ENCODE measurements around the gene TGFBR3L. TPM values are rescaled to one million over a fixed set of nuclear protein-coding genes. Genes with fewer than 3 reads are reported as not detected.

The TGFBR3L gene
- total and polyA plus RNA-seq, 4 experiments from 2014 or later = 0.93 to 1.00 TPM; not detected in 2

GRCh38 chr19:7924651-7925170, 10.1 kb downstream of the TGFBR3L start:
- peaks cover 0 to 11% of the 10 kb centered on the region in 2 donors for H3K36me3 Mint-ChIP-seq
- peaks cover under 1 to 5% of the 10 kb centered on the region in 2 donors for H3K27me3 Mint-ChIP-seq
- Histone ChIP-seq H3K36me3 (ENCODE audit: insufficient read depth, low read length) (peaks cover 15% of the 10 kb centered on the region), H3K4me3 (ENCODE audit: low read length in 2 of 2) (no peak overlapping the region), H3K9me3 (ENCODE audit: control insufficient read depth in 1 of 2, low read length in 2 of 2) (no peaks in the 10 kb centered on the region), H3K27ac (ENCODE audit: low read depth, low read length) (no peak overlapping the region), H3K27me3 (ENCODE audit: insufficient read depth, low read length) (no peaks in the 10 kb centered on the region), H3K4me1 (ENCODE audit: insufficient read depth, low read length) (peaks cover 27% of the 10 kb centered on the region)
- intact Hi-C loops (cut with micrococcal nuclease) = loop anchor here (1.0 to 5.0 kb wide), 3 partner anchors 19 to 297 kb away; partner anchors contain the start of genes PET100, TIMM44 and XAB2
- peaks cover 9 to 49% (median 28%) of the 10 kb centered on the region in 4 donors for H3K4me1 Mint-ChIP-seq
- H3K27ac Mint-ChIP-seq = peak overlapping the region in 1 of 7 donors; percentile 77
- peak in 1 of 5 donors; percentile 24 for DNase-seq
- POLR2A ChIA-PET (ENCODE audit: partially characterized antibody) = no interaction called here
- no peak overlapping the region for H3K4me3 Mint-ChIP-seq
- CTCF ChIA-PET (ENCODE audit: partially characterized antibody) = interaction anchor here (1.4 to 2.0 kb wide), 2 partner anchors 13 to 55 kb away, joined by 3 to 4 read pairs; no protein-coding TSS in a partner anchor
- H3K9me3 Mint-ChIP-seq = peaks cover 0 to 1% (median 0%) of the 10 kb centered on the region in 8 donors

GRCh38 chr19:7925171-7925851, 10.7 kb downstream of the TGFBR3L start:
- Histone ChIP-seq H3K4me3 (ENCODE audit: low read length in 2 of 2) (no peak overlapping the region), H3K36me3 (ENCODE audit: insufficient read depth, low read length) (peaks cover 15% of the 10 kb centered on the region), H3K27me3 (ENCODE audit: insufficient read depth, low read length) (no peaks in the 10 kb centered on the region), H3K27ac (ENCODE audit: low read depth, low read length) (no peak overlapping the region), H3K9me3 (ENCODE audit: control insufficient read depth in 1 of 2, low read length in 2 of 2) (no peaks in the 10 kb centered on the region), H3K4me1 (ENCODE audit: insufficient read depth, low read length) (peaks cover 24% of the 10 kb centered on the region)
- Mint-ChIP-seq H3K36me3 (peaks cover 0 to 9% of the 10 kb centered on the region in 2 donors), H3K4me3 (peak overlapping the region; percentile 64 to 90 (median 83)), H3K9me3 (peaks cover 0 to 1% (median 0%) of the 10 kb centered on the region in 8 donors), H3K4me1 (peaks cover 4 to 43% (median 24%) of the 10 kb centered on the region in 4 donors), H3K27ac (peak overlapping the region in 6 of 7 donors; percentile 53 to 84 (median 72)), H3K27me3 (no peaks in the 10 kb centered on the region)
- ChIA-PET CTCF (ENCODE audit: partially characterized antibody) (no interaction called here), POLR2A (ENCODE audit: partially characterized antibody) (no interaction called here)
- intact Hi-C loops (cut with micrococcal nuclease) = loop anchor here (1.0 kb wide), 2 partner anchors 18 to 72 kb away; partner anchors contain the start of gene TIMM44
- DNase-seq = peak; percentile 70 to 78 (median 74)

- no peak within 1 kb of the TSS for H3K4me3 ChIP-seq (ENCODE audit: low read length in 2 of 2)
- peaks cover 1 to 37% (median 20%) of the 10 kb centered on the region in 4 donors for H3K4me1 Mint-ChIP-seq
- peak within 1 kb of the TSS in 6 of 7 donors; percentile 53 to 84 (median 76) for H3K27ac Mint-ChIP-seq
- H3K9me3 Mint-ChIP-seq = no peaks in the 10 kb centered on the region
- H3K27me3 Mint-ChIP-seq = no peaks in the 10 kb centered on the region
- no peaks in the 10 kb centered on the region for H3K9me3 ChIP-seq (ENCODE audit: control insufficient read depth in 1 of 2, low read length in 2 of 2)
- H3K27me3 ChIP-seq (ENCODE audit: insufficient read depth, low read length) = no peaks in the 10 kb centered on the region
- peak; percentile 68 to 78 (median 72) for DNase-seq
- H3K4me3 Mint-ChIP-seq = peak within 1 kb of the TSS; percentile 64 to 90 (median 83)
- intact Hi-C loops (cut with micrococcal nuclease) = no loop called here
- CTCF ChIA-PET (ENCODE audit: partially characterized antibody) = interaction anchor here (1.5 kb wide), 1 partner anchor 74 kb away, joined by 6 read pairs; no protein-coding TSS in a partner anchor
- H3K36me3 Mint-ChIP-seq = peaks cover 0 to 16% of the 10 kb centered on the region in 2 donors
- POLR2A ChIA-PET (ENCODE audit: partially characterized antibody) = interaction anchor here (1.5 kb wide), 2 partner anchors 9 to 18 kb away, joined by 5 to 8 read pairs; no protein-coding TSS in a partner anchor
- peaks cover 20% of the 10 kb centered on the region for H3K4me1 ChIP-seq (ENCODE audit: insufficient read depth, low read length)
- H3K36me3 ChIP-seq (ENCODE audit: insufficient read depth, low read length) = peaks cover 15% of the 10 kb centered on the region
- no peak within 1 kb of the TSS for H3K27ac ChIP-seq (ENCODE audit: low read depth, low read length)
Measured at GRCh38 chr19:7926021-7926726, 11.5 kb downstream of the TGFBR3L start, which contains the start of gene CTXN1. CTXN1 (minus strand) TSS chr19:7926135; CDS start chr19:7925538, 597 bp downstream.

- Histone ChIP-seq H3K36me3 (ENCODE audit: insufficient read depth, low read length) (peaks cover 19% of the 10 kb centered on the region), H3K27ac (ENCODE audit: low read depth, low read length) (no peak overlapping the region), H3K27me3 (ENCODE audit: insufficient read depth, low read length) (no peaks in the 10 kb centered on the region), H3K4me3 (ENCODE audit: low read length in 2 of 2) (no peak overlapping the region), H3K4me1 (ENCODE audit: insufficient read depth, low read length) (peaks cover 13% of the 10 kb centered on the region), H3K9me3 (ENCODE audit: control insufficient read depth in 1 of 2, low read length in 2 of 2) (no peaks in the 10 kb centered on the region)
- CTCF ChIA-PET (ENCODE audit: partially characterized antibody) = interaction anchor here (0.6 to 1.5 kb wide), 3 partner anchors 9 to 578 kb away, joined by 4 to 6 read pairs (median 4); no protein-coding TSS in a partner anchor
- no peak for DNase-seq
- H3K4me1 Mint-ChIP-seq = peaks cover 1 to 31% (median 18%) of the 10 kb centered on the region in 4 donors
- H3K27ac Mint-ChIP-seq = peak overlapping the region in 2 of 7 donors; percentile 60 to 83
- POLR2A ChIA-PET (ENCODE audit: partially characterized antibody) = interaction anchor here (1.5 kb wide), 2 partner anchors 9 to 17 kb away, joined by 5 to 8 read pairs; no protein-coding TSS in a partner anchor
- H3K36me3 Mint-ChIP-seq = peaks cover 0 to 19% of the 10 kb centered on the region in 2 donors
- H3K4me3 Mint-ChIP-seq = peak overlapping the region; percentile 17 to 73 (median 42)
- H3K9me3 Mint-ChIP-seq = no peaks in the 10 kb centered on the region
- intact Hi-C loops (cut with micrococcal nuclease) = no loop called here
- no peaks in the 10 kb centered on the region for H3K27me3 Mint-ChIP-seq
Measured at GRCh38 chr19:7926727-7927604, 12.3 kb downstream of the TGFBR3L start.

- H3K9me3 Mint-ChIP-seq = no peaks in the 10 kb centered on the region
- Histone ChIP-seq H3K27me3 (ENCODE audit: insufficient read depth, low read length) (no peaks in the 10 kb centered on the region), H3K4me1 (ENCODE audit: insufficient read depth, low read length) (peaks cover 10% of the 10 kb centered on the region), H3K4me3 (ENCODE audit: low read length in 2 of 2) (no peak overlapping the region), H3K27ac (ENCODE audit: low read depth, low read length) (no peak overlapping the region), H3K9me3 (ENCODE audit: control insufficient read depth in 1 of 2, low read length in 2 of 2) (no peaks in the 10 kb centered on the region), H3K36me3 (ENCODE audit: insufficient read depth, low read length) (peaks cover 19% of the 10 kb centered on the region)
- DNase-seq = no peak
- CTCF ChIA-PET (ENCODE audit: partially characterized antibody) = interaction anchor here (0.6 to 2.1 kb wide), 4 partner anchors 10 to 577 kb away, joined by 4 to 6 read pairs (median 5); no protein-coding TSS in a partner anchor
- peaks cover 0 to 23% of the 10 kb centered on the region in 2 donors for H3K36me3 Mint-ChIP-seq
- peak overlapping the region in 2 of 7 donors; percentile 22 to 81 for H3K27ac Mint-ChIP-seq
- POLR2A ChIA-PET (ENCODE audit: partially characterized antibody) = interaction anchor here (1.5 kb wide), 1 partner anchor 10 kb away, joined by 5 read pairs; no protein-coding TSS in a partner anchor
- peaks cover 1 to 28% (median 15%) of the 10 kb centered on the region in 4 donors for H3K4me1 Mint-ChIP-seq
- intact Hi-C loops (cut with micrococcal nuclease) = no loop called here
- H3K4me3 Mint-ChIP-seq = peak overlapping the region in 1 of 8 donors; percentile 36
- H3K27me3 Mint-ChIP-seq = no peaks in the 10 kb centered on the region
Measured at GRCh38 chr19:7927605-7928333, 13.1 kb downstream of the TGFBR3L start.

GRCh38 chr19:7928334-7928706, 13.7 kb downstream of the TGFBR3L start:
- H3K27me3 ChIP-seq (ENCODE audit: insufficient read depth, low read length) = no peaks in the 10 kb centered on the region
- peaks cover 0 to 23% of the 10 kb centered on the region in 2 donors for H3K36me3 Mint-ChIP-seq
- no peaks in the 10 kb centered on the region for H3K27me3 Mint-ChIP-seq
- no peaks in the 10 kb centered on the region for H3K9me3 Mint-ChIP-seq
- intact Hi-C loops (cut with micrococcal nuclease) = no loop called here
- H3K4me3 ChIP-seq (ENCODE audit: low read length in 2 of 2) = no peak overlapping the region
- ChIA-PET CTCF (ENCODE audit: partially characterized antibody) (interaction anchor here (2.1 to 2.8 kb wide), 3 partner anchors 8 to 76 kb away, joined by 6 to 12 read pairs (median 10); partner anchors contain the start of genes SNAPC2 and TIMM44), POLR2A (ENCODE audit: partially characterized antibody) (interaction anchor here (0.7 to 1.6 kb wide), 2 partner anchors 8 to 121 kb away, joined by 3 to 15 read pairs; partner anchors contain the start of gene SNAPC2)
- H3K4me1 ChIP-seq (ENCODE audit: insufficient read depth, low read length) = peaks cover 10% of the 10 kb centered on the region
- H3K4me3 Mint-ChIP-seq = peak overlapping the region in 1 of 8 donors; percentile 39
- peaks cover 1 to 25% (median 12%) of the 10 kb centered on the region in 4 donors for H3K4me1 Mint-ChIP-seq
- no peak overlapping the region for H3K27ac ChIP-seq (ENCODE audit: low read depth, low read length)
- H3K9me3 ChIP-seq (ENCODE audit: control insufficient read depth in 1 of 2, low read length in 2 of 2) = no peaks in the 10 kb centered on the region
- DNase-seq = no peak
- H3K27ac Mint-ChIP-seq = peak overlapping the region in 3 of 7 donors; percentile 10 to 81 (median 22)
- peaks cover 21% of the 10 kb centered on the region for H3K36me3 ChIP-seq (ENCODE audit: insufficient read depth, low read length)

Measured in CD4-positive, alpha-beta memory T cell (primary cell).